HG03097 (cell line): ENCODE data around the gene CCDC83.
"Not testable (repeated sequence)": the region's sequence is repeated elsewhere in the genome, so short reads cannot be mapped to it uniquely, and the experiment has no call there.

Source experiments
- ATAC-seq: cut with Tn5 transposase; IDR thresholded peaks from one replicate; pipeline ENCODE4 v1.9.1; 2021; ENCODE audit not compliant: unreplicated experiment, low FRiP score

CCDC83 gene

DNA sequence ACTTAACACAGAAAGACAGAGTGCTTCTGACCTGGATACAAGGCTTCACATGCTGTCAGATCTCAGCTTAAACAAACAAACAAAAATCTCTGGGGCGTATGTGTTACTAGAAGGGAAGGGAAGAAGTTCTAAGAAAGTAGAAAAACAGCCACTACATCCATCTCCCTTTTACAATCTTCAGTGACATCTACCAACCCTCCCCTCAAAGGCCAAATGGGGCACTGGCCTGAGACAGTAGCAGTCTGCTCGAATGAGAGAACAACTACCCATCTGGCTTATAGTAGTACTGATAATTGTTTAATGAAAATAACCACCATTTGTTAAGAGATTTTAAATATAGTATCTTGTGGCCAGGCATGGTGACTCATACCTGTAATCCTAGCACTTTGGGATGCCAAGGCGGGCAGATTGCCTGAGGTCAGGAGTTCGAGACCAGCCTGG lies 29.4 kb downstream of the CCDC83 start:
- ATAC-seq = no peak

DNA sequence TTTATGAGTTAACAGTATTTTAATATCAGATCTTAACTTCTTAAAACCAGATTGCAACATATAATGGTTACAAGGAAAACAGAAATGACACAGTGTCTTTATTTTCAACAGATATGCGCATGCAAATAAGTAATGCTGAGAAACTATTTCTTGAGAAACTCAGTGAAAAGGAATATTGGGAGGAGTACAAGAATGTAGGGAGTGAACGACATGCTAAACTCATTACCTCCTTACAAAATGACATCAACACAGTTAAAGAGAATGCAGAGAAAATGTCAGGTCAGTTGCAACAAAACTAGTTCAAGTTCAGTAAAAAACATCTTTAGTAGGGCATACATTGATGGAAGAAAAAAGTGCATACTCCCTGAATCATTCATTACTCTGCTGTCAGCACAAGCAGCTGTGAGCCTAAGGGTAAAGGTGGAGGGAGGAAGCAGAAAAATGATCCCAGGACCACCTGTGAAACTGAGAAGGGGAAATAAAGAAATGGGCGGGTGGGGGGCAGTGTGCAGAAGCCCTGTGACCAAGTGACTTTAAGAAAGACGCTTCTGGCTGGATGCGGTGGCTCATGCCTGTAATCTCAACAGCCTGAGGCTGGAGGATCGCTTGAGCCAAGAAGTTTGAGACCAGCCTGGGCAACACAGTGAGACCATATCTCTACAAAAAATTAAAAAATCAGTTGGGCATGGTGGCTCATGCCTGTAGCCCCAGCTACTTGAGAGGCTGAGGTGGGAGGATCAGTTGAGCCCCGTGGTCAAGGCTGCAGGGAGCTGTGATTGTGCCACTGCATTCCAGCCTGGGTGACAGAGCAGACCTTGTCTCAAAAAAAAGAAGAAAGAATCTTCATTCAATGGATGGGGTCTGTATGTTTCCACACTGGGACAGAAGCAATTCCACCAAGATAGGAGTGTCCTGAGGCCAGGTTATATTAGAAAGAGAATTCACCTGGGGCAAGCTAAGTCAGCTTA lies 31.2 kb downstream of the CCDC83 start:
- no peak for ATAC-seq

DNA sequence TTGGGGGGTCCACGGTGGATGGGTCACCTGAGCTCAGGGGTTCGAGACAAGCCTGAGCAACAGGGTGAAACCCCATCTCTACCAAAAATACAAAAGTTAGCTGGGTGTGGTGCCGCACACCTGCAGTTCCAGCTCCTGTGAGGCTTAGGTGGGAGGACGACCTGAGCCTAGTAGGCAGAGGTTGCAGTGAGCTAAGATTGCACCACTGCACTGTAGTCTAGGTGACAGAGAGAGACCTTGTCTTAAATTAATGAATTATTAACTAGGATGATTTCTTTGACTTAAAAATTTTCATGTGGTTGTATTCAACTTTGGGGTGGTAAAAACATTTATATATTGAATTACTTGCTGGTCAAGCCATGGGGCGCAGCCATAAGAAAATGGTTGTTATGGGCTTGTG lies 33.9 kb downstream of the CCDC83 start:
- ATAC-seq = no peak

DNA sequence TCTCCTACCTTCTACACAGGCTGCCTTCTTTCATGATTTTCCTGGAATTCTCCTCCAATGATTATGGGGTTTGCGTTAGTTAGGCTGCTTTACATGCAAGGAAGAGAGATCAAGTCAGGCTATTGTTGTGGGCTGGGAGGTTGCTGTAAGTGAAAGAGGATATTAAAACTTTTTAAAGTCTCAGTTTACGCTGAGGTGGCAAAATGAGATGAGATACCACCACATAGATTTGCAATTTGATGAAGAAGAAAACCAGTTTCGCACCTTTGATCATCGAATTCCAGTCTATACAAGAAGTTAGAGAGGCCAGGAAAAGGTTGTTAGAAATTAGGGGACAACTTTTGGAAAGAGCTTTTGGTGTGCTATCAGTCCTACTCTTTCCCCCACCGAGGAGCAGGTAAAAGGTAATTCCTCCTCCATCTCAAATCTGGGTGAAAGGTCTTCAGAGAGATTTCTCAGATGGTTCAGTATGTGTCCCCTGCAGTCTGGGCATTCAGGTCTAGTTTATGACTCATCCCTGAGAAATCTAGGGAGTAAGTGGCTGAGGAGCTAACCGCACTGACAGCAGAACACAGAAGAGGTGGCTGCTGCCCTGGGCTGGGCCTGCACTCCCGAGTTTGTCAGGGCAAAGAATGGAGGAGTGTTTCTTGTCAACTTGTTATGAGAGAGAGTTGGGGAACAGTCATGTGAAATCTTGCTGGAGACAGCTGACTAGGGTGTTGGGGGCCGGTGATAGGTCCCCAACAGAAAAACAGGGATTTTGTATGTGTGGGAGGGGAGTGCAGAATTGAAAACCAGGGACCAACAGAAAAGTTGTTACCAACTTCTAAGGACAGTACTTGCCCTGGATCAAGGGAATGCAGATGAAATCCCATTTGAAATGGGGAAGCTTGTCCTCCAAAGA lies 34.7 kb downstream of the CCDC83 start:
- ATAC-seq = no peak

DNA sequence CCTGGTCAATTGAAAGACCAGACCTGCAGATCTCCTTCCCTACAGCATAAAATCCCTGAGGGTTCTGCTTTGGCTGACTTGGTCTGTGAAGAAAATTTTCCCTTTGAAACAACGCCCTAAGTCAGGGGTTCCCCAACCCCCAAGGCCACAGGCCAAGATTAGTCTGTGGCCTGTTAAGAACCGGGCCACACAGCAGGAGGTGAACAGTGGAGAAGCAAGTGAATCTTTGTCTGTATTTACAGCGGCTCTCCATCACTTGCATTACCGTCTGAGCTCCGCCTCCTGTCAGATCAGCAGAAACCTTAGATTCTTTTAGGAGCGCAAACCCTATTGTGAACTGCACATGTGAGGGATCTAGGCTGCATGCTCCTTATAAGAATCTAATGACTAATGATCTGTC lies 38.2 kb downstream of the CCDC83 start:
- ATAC-seq = no peak

DNA sequence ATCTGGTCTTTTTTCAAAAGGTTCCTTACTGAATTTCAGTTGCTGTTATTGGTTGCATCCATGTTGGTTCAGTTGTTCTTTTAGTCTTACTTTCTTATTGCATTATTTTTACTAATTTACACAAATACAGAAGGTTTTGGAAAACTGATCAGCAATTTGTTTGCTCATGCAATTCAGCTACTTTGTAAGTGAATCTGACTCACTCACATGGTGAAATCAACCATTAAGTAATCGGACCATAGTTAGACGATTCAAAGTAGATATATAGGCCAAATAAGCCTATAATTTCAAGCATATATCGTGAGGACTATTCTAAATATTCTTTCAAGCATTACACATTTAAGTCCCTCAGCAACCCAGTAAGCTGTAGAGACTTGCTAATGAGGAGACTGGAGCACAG lies 41.7 kb downstream of the CCDC83 start:
- no peak for ATAC-seq

DNA sequence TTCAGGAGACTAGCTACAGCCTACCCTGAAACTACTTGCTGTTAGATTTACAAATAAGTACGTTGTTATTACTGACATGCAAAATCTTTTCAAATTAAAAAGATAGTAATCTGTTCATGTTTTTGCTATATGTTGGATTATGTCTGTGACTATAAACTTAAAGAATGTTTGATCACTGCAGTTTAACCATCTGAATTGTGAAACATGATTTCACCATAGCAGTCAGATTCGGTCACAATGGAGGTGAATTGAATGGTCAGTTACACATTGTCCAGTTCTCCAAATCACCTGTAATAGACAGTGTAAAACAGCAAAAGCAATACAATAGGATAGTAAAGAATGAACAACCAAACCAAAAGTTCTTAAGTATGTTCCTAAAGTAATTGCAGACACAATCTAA lies 43.3 kb downstream of the CCDC83 start:
- ATAC-seq = no peak

DNA sequence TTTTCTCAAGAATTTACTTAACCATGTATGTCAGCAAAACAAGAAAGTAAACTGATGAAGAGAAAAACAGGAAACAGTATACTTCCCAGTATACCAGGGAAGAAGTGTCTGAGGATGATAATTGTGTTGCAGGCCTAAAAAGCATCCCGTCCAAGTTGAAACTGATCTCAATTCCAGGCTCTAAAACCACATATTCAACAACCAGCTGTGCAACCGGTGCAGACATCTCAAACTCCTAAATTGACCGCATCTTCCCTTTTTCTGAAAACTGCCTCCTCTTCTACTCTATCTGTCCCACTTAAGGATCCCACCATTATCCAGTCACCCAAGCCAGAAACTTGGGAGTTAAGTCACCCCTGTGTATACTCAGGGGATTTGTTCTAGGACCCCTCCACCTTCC lies 47.2 kb downstream of the CCDC83 start:
- no peak for ATAC-seq

DNA sequence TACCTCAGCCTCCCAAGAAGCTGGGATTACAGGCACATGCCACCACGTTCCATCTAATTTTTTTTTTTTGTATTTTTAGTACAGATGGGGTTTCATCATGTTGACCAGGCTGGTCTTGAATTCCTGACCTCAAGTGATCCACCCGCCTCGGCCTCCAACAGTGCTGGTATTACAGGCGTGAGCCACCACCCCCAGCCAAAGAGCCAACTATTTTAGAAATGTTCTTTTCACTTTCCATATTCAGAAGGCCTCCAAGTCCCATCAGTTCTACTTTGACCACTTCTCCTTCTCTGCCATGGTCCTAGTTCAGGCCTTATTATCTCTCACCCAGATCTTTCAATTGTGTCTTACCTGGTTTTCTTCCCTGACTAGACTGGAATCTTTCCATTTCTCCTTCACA lies 48.2 kb downstream of the CCDC83 start:
- ATAC-seq = no peak

DNA sequence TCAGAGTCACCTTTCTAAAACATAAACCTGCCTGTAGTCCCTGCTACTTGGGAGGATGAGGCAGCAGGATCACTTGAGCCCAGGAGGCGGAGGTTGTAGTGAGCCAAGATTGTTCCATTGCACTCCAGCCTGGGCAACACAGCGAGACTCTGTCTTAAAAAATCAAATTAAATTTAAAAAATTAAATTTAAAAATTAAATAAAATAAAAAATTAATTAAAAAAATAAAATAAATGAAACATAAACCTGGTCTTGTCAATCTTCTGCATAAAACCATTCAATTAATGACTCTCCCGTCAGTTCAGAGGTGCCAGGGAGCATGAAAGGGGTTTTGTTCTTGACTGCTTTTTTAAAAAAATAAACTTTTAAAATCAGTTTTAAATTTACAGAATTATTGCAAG lies 48.6 kb downstream of the CCDC83 start:
- no peak for ATAC-seq

DNA sequence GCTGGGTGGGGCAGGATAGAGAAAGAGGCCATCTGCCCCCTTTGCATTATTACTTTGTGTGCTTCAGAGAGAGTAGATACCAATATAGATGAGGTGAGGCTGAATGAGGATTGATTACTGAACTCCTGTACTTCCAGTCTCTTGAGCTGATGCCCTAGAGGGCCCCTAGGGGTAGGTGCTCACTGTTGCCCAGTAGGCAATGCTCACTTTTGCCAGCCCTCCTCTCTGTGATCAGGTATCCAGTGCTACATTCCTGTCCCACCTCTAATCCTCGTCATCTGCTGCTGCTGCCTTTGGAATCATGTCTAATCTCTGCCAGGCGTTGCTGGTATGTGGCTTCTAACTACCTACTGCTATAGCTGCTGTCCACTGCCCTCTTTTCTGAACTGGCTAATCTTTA lies 57.2 kb downstream of the CCDC83 start:
- no peak for ATAC-seq

DNA sequence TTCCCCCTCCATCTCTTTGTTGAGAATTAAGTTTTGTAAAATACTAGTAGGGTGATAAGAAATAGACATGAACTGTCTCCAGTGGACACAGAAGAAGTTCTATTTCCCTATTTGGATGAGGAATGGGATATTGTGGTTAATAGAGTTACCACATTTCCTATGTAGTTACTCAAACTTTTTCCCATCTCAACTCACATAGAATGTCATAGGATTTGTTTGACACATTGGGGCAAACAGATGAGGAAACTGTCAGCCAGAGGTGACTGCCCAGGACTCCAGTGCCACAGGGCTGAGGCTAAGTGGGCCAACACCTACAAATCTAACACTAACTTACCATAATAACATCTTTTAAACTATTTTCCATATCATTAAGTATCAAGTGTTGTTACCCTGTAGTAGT lies 58.3 kb downstream of the CCDC83 start:
- ATAC-seq = no peak

DNA sequence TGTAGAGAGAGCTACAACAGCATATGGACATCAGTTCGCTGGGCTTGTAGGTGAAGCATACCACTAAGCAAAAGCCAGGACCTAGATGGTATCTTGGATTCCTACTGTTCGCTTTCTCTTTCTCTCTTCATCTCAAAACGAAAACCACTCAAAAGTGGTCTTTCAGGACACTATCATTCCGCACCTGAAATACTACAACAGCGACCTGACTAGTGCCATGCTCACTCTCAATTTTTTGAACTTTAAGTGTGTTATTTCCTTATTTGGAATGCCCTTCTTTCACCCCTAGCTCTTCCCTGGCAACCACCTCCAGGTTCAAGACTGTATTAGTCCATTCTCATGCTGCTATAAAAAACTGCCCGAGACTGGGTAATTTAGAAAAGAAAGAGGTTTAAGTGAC lies 59.2 kb downstream of the CCDC83 start:
- no peak for ATAC-seq

DNA sequence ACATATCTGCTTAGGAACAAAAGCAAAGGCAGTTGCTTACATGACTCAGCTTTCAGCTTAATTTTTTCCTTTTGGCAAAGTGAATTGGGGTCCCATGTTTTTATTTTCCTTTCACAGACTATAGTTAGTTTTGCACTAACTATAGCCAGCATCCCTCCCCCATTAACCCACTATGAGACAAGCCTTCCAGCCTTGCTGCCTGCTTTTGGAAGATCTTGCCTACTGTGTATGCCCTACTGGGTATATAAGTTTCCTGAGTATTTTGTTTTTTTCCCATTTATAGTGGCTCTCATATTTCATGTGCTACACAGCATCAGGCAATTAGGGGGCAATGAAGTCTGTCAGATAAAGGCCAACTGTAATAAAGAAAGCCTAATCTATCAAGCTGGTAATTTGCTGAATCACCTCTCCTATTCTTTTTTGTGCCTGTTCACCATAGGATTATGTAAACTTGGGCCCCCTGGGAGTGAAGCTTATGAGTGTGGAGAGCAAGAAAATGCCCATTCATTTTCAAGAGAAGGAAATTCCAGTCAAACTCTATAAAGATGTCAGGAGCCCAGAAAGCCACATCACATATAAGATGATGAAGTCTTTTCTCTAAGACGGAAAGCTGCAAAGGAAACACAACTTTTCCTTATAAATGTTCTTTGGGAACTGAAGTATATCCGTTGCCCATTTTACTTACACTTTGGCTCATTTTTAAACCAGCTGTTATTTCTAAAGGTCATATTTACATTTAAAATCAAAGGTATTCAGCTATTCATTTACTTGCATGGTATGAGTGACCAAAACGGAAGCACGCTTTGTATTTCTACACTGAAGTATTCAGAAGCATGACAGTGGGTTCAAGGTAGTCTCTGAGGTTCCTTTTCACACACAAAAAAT lies 64.0 kb downstream of the CCDC83 start:
- no peak for ATAC-seq

DNA sequence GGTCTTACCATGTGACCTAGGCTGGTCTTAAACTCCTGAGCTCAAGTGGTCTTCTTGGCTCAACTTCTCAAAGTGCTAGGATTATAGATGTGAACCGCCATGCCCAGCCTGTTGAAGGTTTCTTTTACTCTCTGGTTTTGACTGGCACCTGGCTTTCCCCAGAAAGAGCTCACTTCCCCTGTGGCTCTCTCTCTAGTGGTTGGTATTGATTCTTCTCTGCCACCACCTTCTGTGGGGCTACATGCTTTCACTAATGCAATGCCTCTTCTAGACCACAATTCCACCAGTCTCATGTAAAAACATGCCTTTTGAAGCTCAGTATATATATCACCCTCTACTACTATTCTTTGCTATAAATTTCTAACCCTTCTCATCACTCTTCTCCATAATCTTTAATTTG lies 67.2 kb downstream of the CCDC83 start:
- ATAC-seq = no peak

DNA sequence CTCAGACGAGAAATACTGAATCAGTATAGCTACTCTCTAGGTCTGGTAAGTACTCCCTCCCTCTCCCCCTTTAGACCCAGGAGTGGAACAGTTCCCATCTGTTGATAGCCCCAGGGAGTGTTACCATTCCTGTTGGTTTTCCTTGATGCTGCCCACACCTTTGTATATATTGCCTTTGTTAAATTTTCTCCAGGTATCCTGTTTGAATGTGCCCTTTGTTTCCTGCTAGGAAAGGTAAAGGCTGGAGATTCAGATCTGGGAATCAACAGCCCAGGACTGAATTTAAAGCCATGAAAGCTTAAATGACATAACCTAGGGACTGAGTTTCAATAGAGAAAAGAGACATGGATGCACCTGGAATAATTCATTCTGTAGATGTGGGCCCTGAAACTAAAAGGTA lies 68.3 kb downstream of the CCDC83 start:
- no peak for ATAC-seq

DNA sequence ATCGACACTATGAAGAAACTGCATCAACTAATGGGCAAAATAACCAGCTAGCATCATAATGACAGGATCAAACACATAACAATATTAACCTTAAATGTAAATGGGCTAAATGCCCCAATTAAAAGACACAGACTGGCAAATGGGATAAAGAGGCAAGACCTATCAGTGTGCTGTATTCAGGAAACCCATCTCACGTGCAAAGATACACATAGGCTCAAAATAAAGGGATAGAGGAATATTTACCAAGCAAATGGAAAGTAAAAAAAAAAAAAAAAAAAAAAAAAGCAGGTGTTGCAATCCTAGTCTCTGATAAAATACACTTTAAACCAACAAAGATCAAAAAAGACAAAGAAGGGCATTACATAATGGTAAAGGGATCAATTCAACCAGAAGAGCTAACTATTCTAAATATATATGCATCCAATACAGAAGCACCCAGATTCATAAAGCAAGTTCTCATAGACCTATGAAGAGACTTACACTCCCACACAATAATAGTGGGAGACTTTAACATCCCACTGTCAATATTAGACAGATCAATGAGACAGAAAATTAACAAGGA lies 71.6 kb downstream of the CCDC83 start:
- ATAC-seq = not testable (repeated sequence)

DNA sequence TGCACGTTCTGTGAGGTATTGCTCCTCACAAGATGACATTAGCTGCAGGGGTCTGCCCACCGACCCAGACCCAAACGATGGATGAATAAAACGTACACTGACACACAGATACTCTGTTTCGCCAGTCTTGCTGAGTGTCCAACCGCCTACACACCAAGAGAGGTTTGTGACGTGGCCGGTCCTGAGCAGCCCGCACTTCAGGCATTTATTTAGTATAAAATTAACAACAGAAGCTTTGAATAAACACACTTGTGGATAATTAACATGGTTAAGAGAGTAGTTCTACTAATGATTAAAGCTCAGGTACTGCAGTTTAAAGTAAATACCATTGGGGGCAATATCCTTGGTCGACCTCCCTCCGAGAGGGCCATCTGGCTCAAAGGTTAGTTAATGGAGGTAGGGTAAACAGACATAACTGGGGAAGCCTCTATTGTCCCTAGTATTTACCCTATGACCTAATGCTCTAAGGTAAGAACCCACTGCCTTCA lies 75.7 kb downstream of the CCDC83 start:
- ATAC-seq = no peak

DNA sequence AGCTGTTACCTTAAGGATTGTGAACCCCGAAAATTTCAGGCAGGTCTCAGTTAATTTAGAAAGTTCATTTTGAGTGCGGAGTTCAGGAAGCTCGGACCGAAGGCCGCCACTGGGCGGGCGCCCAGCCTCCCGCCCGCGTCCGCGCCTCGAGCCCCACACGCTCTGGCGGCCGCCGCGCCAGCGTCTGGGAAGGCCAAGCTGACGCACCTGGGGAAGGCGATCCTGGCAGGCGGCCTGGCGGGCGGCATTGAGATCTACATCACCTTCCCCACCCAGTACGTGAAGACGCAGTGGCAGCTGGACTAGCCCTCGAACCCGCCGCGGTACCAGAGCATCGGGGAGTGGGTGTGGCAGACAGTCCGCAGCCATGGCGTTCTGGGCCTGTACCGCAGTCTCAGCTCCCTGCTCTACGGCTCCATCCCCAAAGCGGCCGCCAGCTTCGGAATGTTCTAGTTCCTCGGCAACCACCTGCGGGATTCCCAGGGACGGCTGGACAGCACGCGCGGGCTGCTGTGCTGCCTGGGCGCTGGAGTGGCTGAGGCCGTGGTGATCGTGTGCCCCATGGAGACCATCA lies 79.5 kb downstream of the CCDC83 start:
- no peak for ATAC-seq

DNA sequence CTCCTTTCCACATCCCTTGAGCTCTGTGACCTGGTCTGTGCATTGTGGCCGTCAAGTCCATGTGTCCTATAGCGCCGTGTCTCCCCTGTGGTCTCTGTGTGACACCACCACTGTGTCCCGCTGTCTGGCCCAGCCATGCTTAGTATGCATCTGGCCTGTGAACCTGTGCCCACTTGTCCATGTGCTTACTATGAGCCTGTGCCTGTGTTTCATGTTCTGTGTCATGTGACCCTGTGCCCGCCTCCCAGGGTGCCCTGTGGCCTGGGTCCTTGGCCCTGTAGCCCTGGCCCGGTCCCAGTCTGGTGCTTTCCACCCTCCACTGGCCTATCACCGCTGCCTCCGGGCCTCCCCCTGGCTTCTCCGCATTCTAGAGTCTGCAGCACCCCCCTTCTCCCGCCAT lies 80.6 kb downstream of the CCDC83 start:
- no peak for ATAC-seq
